Neural crest cell (in vitro differentiated cells): Measurements from ENCODE around the gene PIGK. TPM values are rescaled to one million over a fixed set of nuclear protein-coding genes. Genes with fewer than 3 reads are reported as not detected.

Source experiments
- DNase-seq: peaks from one replicate; pipeline ENCODE4 v3.0.0; 2021; ENCODE audit warnings: low read depth, mixed read lengths, low spot score
- H3K27ac Mint-ChIP-seq: one replicate; pipeline ENCODE4 v1.8.0; 2021; ENCODE audit warnings: mild to moderate bottlenecking, mixed read lengths; ENCODE audit not compliant: unreplicated experiment
- H3K27me3 Mint-ChIP-seq: 2 replicates; pipeline ENCODE4 v1.8.0; 2021; ENCODE audit warnings: low read depth, mild to moderate bottlenecking, mixed read lengths
- H3K36me3 Mint-ChIP-seq: 2 replicates; pipeline ENCODE4 v1.8.0; 2021; ENCODE audit warnings: low read depth, mild to moderate bottlenecking, mixed read lengths
- H3K4me1 Mint-ChIP-seq: 2 replicates; pipeline ENCODE4 v1.8.0; 2021; ENCODE audit warnings: mixed read lengths
- H3K4me3 Mint-ChIP-seq: one replicate; pipeline ENCODE4 v1.8.0; 2021; ENCODE audit warnings: mild to moderate bottlenecking, mixed read lengths
- H3K9me3 Mint-ChIP-seq: 2 replicates; pipeline ENCODE4 v1.8.0; 2021; ENCODE audit warnings: mixed read lengths
- CTCF ChIP-seq: fragments of 200-600 bp; sonication (generic); conservative IDR thresholded peaks from 2 replicates; pipeline ENCODE4 v1.5.0; 2021; ENCODE audit warnings: antibody characterized with exemption, mild to moderate bottlenecking
- total RNA-seq: library from RNA; stranded (reverse); gene quantifications from 2 replicates; pipeline ENCODE4 v1.2.1, GENCODE V29; 2021

The PIGK gene
- total RNA-seq, 1 donor from 2014 or later: 18.4 TPM

DNA sequence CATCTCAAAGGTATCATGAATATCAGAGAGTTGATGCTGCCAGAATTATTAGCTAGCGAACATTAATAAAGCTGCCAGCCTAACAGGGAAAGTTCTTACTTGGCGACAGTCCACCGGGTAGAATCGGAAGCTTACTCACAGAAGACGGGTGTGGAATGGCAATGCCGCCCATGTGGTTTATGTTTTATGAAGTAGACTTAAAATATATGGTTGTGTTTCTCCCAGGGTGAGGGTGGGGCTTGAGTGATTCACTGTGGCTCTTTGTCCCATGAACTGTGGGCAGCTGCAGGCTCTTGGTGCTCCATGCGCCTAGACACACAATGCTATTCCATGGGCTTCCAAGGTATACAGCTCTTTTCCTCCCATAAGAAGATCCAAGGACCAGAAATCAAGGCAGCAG, 162.7 kb downstream of the PIGK start:
- Mint-ChIP-seq H3K4me3 (no peak overlapping the region), H3K27ac (no peak overlapping the region), H3K9me3 (peaks cover 2% of the 10 kb centered on the region), H3K36me3 (peaks cover 21% of the 10 kb centered on the region), H3K4me1 (peaks cover 29% of the 10 kb centered on the region), H3K27me3 (no peaks in the 10 kb centered on the region)
- TF ChIP-seq CTCF: no peak
- DNase-seq: no peak

GRCh38 chr1:77051425-77051824, 167.8 kb downstream of the PIGK start:
- DNase-seq: no peak
- Mint-ChIP-seq H3K36me3 (peaks cover 19% of the 10 kb centered on the region), H3K27ac (no peak overlapping the region), H3K4me1 (no peaks in the 10 kb centered on the region), H3K9me3 (peaks cover 2% of the 10 kb centered on the region), H3K4me3 (no peak overlapping the region), H3K27me3 (no peaks in the 10 kb centered on the region)
- no peak for TF ChIP-seq CTCF

DNA sequence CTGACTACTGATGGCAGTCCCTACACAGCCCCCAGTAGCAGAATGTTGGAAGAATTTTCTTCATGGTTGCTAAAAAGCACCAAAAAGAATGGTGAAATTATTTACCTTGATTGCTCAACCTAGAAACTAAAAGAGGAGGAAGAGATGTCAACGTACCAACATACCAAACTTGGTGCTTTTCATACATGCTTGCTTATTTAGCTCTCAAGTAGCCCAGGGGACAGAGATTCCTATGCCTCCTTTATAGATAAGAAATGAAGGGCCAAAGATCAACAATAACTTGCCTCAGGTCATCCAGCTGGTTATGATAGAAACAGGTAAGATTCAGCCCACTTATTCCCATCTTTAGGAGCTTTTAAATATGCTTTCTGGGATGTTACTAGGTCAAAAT, 170.6 kb downstream of the PIGK start:
- Mint-ChIP-seq H3K4me3 (no peak overlapping the region), H3K27me3 (no peaks in the 10 kb centered on the region), H3K4me1 (no peaks in the 10 kb centered on the region), H3K9me3 (no peaks in the 10 kb centered on the region), H3K27ac (no peak overlapping the region), H3K36me3 (peaks cover 9% of the 10 kb centered on the region)
- DNase-seq: no peak
- TF ChIP-seq CTCF: no peak

GRCh38 chr1:77047978-77048614, 171.1 kb downstream of the PIGK start:
- no peaks in the 10 kb centered on the region for H3K4me1 Mint-ChIP-seq
- TF ChIP-seq CTCF: no peak
- no peak overlapping the region for H3K4me3 Mint-ChIP-seq
- H3K9me3 Mint-ChIP-seq: no peaks in the 10 kb centered on the region
- DNase-seq: no peak
- peaks cover 8% of the 10 kb centered on the region for H3K36me3 Mint-ChIP-seq
- H3K27ac Mint-ChIP-seq: peak overlapping the region; percentile 29
- no peaks in the 10 kb centered on the region for H3K27me3 Mint-ChIP-seq

DNA sequence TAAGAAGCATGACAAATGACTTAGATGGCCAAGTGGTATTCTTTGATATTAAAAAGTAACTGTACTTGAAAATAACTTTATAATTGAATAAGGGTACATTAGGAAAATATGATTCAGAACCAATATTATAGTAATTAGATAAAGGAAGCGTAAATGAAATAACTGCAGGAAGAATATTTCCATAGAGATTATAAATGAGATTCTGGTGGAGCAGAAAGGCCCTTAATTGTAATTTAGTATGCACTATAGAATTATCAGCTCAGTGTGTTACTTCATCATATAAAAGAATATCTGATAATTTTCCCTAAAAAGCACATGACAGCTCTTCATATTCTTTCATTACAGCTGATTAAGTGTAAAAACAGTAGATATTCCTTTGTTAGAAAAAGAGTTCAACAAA, 171.7 kb downstream of the PIGK start:
- Mint-ChIP-seq H3K9me3 (no peaks in the 10 kb centered on the region), H3K36me3 (peaks cover 8% of the 10 kb centered on the region), H3K4me3 (no peak overlapping the region), H3K4me1 (no peaks in the 10 kb centered on the region), H3K27me3 (no peaks in the 10 kb centered on the region), H3K27ac (no peak overlapping the region)
- no peak for TF ChIP-seq CTCF
- DNase-seq: no peak
